HepG2 (cell line): Measurements from ENCODE around the gene AIDA. TPM values are rescaled to one million over a fixed set of nuclear protein-coding genes. Genes with fewer than 3 reads are reported as not detected.

Experiments
- ATAC-seq: fragments of 200-7000 bp; cut with Tn5 transposase; 3 replicates; pipeline ENCODE4 v1.9.1; 2020; ENCODE audit warnings: mild to moderate bottlenecking, moderate library complexity
- BruUV-seq: library from RNA; stranded (reverse); fragments of 400-500 nt; replicated peaks from 2 replicates; lab custom pipeline; 2021; lab: Mats Ljungman, UMichigan
- CTCF ChIA-PET: fragments of 300-600 bp; formaldehyde crosslinking; extraction: SDS; loops from one replicate; lab custom pipeline; 2021; ENCODE audit warnings: low total read pairs, inconsistent platforms, low intra/inter-chr PET ratio; lab: Yijun Ruan, JAX
- POLR2A ChIA-PET: fragments of 350-600 bp; sonication (Branson Sonifier 250); formaldehyde crosslinking; loops from one replicate; lab custom pipeline; 2020; ENCODE audit warnings: antibody characterized with exemption, inconsistent platforms; lab: Yijun Ruan, JAX
- DNase-seq: peaks from one replicate; pipeline ENCODE4 v3.0.0-alpha.2; 2015; ENCODE audit warnings: low spot score
- FAIRE-seq: peaks from 3 replicates; lab custom pipeline; 2011; peaks lifted over from hg19 to GRCh38; lab: Jason Lieb, UNC
- H2AFZ ChIP-seq: one replicate; pipeline ENCODE4 v1.6.1; 2011; ENCODE audit warnings: low read length, inconsistent platforms
- H3K27ac ChIP-seq: fragments of 300-600 bp; 3 replicates; pipeline ENCODE4 v1.8.0; 2011; ENCODE audit warnings: mixed run types, mild to moderate bottlenecking, mixed read lengths, low read length, inconsistent platforms; ENCODE audit not compliant: insufficient read depth; ENCODE audit errors: extremely low read length
- H3K27me3 ChIP-seq, 2 experiments: fragments of 200-600 bp in 1 of 2; 2 replicates in 1 of 2; 3 replicates in 1 of 2; pipeline versions ENCODE4 v1.6.0 to v1.8.0; 2011; ENCODE audit warnings: low read length in 2 of 2, mild to moderate bottlenecking in 2 of 2, moderate library complexity in 2 of 2, inconsistent platforms in 1 of 2; ENCODE audit not compliant: insufficient read depth in 2 of 2, control insufficient read depth in 1 of 2
- H3K36me3 ChIP-seq, 2 experiments: fragments of 200-600 bp in 1 of 2; replicated peaks in 1 of 2; 2 replicates in 1 of 2; 3 replicates in 1 of 2; pipeline versions ENCODE4 v1.5.1 to v1.8.0; 2011; ENCODE audit warnings: low read length in 2 of 2, inconsistent platforms in 1 of 2; ENCODE audit not compliant: insufficient read depth in 2 of 2, control insufficient read depth in 1 of 2
- H3K4me1 ChIP-seq: 2 replicates; pipeline ENCODE4 v1.5.1; 2012; ENCODE audit warnings: low read length, inconsistent platforms; ENCODE audit not compliant: insufficient read depth
- H3K4me2 ChIP-seq: 2 replicates; pipeline ENCODE4 v1.6.0; 2011; ENCODE audit warnings: low read depth, low read length, inconsistent platforms
- H3K4me3 ChIP-seq, 3 experiments: fragments of 200-600 bp in 1 of 3; sonication (generic), shearing (Covaris generic) in 1 of 3; replicated peaks in 1 of 3; 2 replicates each; pipeline ENCODE4 v1.5.1; 2011 to 2016; ENCODE audit warnings: low read length in 3 of 3, inconsistent platforms in 2 of 3, low read depth in 2 of 3, mild to moderate bottlenecking in 2 of 3, control low read depth in 1 of 3, mixed read lengths in 1 of 3; ENCODE audit not compliant: insufficient read depth in 1 of 3
- H3K79me2 ChIP-seq: one replicate; pipeline ENCODE4 v1.6.1; 2011; ENCODE audit warnings: low read length, inconsistent platforms; ENCODE audit not compliant: insufficient read depth
- H3K9ac ChIP-seq: 2 replicates; pipeline ENCODE4 v1.6.0; 2011; ENCODE audit warnings: mild to moderate bottlenecking, low read depth, low read length, inconsistent platforms; ENCODE audit not compliant: insufficient read depth
- H3K9me3 ChIP-seq: 2 replicates; pipeline ENCODE4 v1.5.1; 2012; ENCODE audit warnings: mild to moderate bottlenecking, low read length
- H4K20me1 ChIP-seq: 2 replicates; pipeline ENCODE4 v1.6.0; 2011; ENCODE audit warnings: inconsistent platforms, mild to moderate bottlenecking, low read length, moderate library complexity; ENCODE audit not compliant: insufficient read depth
- CC2D1A ChIP-seq: sonication (generic); formaldehyde crosslinking; IDR thresholded peaks from 2 replicates; pipeline ENCODE4 v1.8.1; 2023; ENCODE audit warnings: mild to moderate bottlenecking, missing genetic modification reagents
- DR1 ChIP-seq: sonication (generic); formaldehyde crosslinking; IDR thresholded peaks from 2 replicates; pipeline ENCODE4 v1.8.0; 2021; ENCODE audit warnings: mild to moderate bottlenecking, missing genetic modification reagents, inconsistent platforms
- ESRRA ChIP-seq: sonication (generic); formaldehyde crosslinking; IDR thresholded peaks from 2 replicates; pipeline ENCODE4 v1.5.1; 2020; ENCODE audit warnings: mild to moderate bottlenecking, low read depth, missing genetic modification reagents
- IKZF1 ChIP-seq: fragments of 450-650 bp; IDR thresholded peaks from 2 replicates; pipeline ENCODE4 v1.7.1; 2016
- MEIS2 ChIP-seq: sonication (generic); formaldehyde crosslinking; IDR thresholded peaks from 2 replicates; pipeline ENCODE4 v1.9.0; 2021; ENCODE audit warnings: mild to moderate bottlenecking, missing genetic modification reagents
- NBN ChIP-seq: fragments of 450-650 bp; conservative IDR thresholded peaks from 2 replicates; pipeline ENCODE4 v1.6.1; 2017
- POLR2AphosphoS2 ChIP-seq: IDR thresholded peaks from 2 replicates; pipeline ENCODE4 v1.6.1; 2011; ENCODE audit warnings: low read depth, low read length, improper control_type of control experiment
- ZBTB21 ChIP-seq: sonication (generic); formaldehyde crosslinking; IDR thresholded peaks from 2 replicates; pipeline ENCODE4 v1.4.0; 2020; ENCODE audit warnings: missing genetic modification reagents
- ZNF407 ChIP-seq: sonication (generic); formaldehyde crosslinking; IDR thresholded peaks from one replicate; pipeline ENCODE4 v1.5.1; 2020; ENCODE audit warnings: mild to moderate bottlenecking, missing genetic modification reagents; ENCODE audit errors: not compliant biosample characterization
- ZNF446 ChIP-seq: sonication (generic); formaldehyde crosslinking; IDR thresholded peaks from 2 replicates; pipeline ENCODE4 v1.5.0; 2020; ENCODE audit warnings: mild to moderate bottlenecking, missing genetic modification reagents
- ZNF569 ChIP-seq: sonication (generic); formaldehyde crosslinking; IDR thresholded peaks from 2 replicates; pipeline ENCODE4 v1.5.0; 2020; ENCODE audit warnings: mild to moderate bottlenecking, missing genetic modification reagents, moderate library complexity, borderline replicate concordance
- WGBS: methylation state at CpG from one replicate; pipeline ENCODE4 v1.1.6; 2017; ENCODE audit warnings: low lambda C conversion rate; 5-methylcytosine and 5-hydroxymethylcytosine counted together
- in situ Hi-C: cut with HindIII; loops from 2 replicates; pipeline ENCODE4 v1.10.0; 2017; ENCODE audit warnings: low pct_unique_long_range_greater_than_20kb; ENCODE audit not compliant: extremely low pct_ligation_motif_present
- intact Hi-C: fragments of 100-400 bp; cut with micrococcal nuclease; formaldehyde crosslinking; loops from one replicate; pipeline ENCODE4 v1.10.0; 2022; ENCODE audit not compliant: unreplicated experiment
- polyA plus RNA-seq, 8 experiments: library from polyadenylated mRNA; depleted of rRNA in 3 of 8; stranded (reverse) in 7 of 8; unstranded in 1 of 8; fragments of >200 nt; fragmentation: Illumina TruSeq in 4 of 8; extraction: Trizol in 4 of 8; gene quantifications; 2 replicates each; pipeline versions ENCODE4 v1.2.1 to v1.2.3, GENCODE V29; 2011 to 2016; ENCODE audit warnings: low read depth in 4 of 8, missing spikeins in 1 of 8, mixed read lengths in 1 of 8; ENCODE audit not compliant: insufficient read depth in 1 of 8
- total RNA-seq, 5 experiments: library from RNA; depleted of rRNA; stranded (reverse); fragments of >200 nt; fragmentation: Illumina TruSeq; extraction: Trizol; gene quantifications; 2 replicates each; pipeline ENCODE4 v1.2.3, GENCODE V29; 2016; ENCODE audit warnings: low read depth in 1 of 5

The AIDA gene
- total and polyA plus RNA-seq, 2 of the 13 experiments (the other 11 are each of a cell fraction or from before 2014, with no cell fraction given), result 17.5 to 35.4 TPM

GRCh38 chr1:222759451-222760035 lies 47.3 kb upstream of the AIDA start:
- Histone ChIP-seq H3K27ac (no peak overlapping the region), H3K36me3 (no peaks in the 10 kb centered on the region), H4K20me1 (no peaks in the 10 kb centered on the region), H2AFZ (no peak overlapping the region), H3K9ac (no peak overlapping the region), H3K9me3 (no peaks in the 10 kb centered on the region), H3K79me2 (no peaks in the 10 kb centered on the region)
- FAIRE-seq (no peak), ATAC-seq (no peak), DNase-seq (no peak)
- BruUV-seq, result no TSS peak
- intact Hi-C loops, result no loop called here
- POLR2A ChIA-PET, result no interaction called here
- TF ChIP-seq MEIS2 (CRISPR knock-in tag), result no peak
- TF ChIP-seq, all 625 proteins: peak for 0
- 26% methylated on average over 5 of the region's 5 CpGs for WGBS
- Histone ChIP-seq H3K27me3 (no peaks in the 10 kb centered on the region; a peak in 1 of 5 replicates), H3K4me2 (no peak overlapping the region), H3K4me1 (no peaks in the 10 kb centered on the region), H3K4me3 (no peak overlapping the region)
- CTCF ChIA-PET, result no interaction called here
- in situ Hi-C loops, result no loop called here

GRCh38 chr1:222757646-222758268 lies 45.5 kb upstream of the AIDA start:
- no peaks in the 10 kb centered on the region for H3K9me3 ChIP-seq
- FAIRE-seq, result no peak
- H3K36me3 ChIP-seq, result no peaks in the 10 kb centered on the region
- POLR2A ChIA-PET, result no interaction called here
- intact Hi-C loops, result no loop called here
- CTCF ChIA-PET, result no interaction called here
- no peak overlapping the region for H3K9ac ChIP-seq
- H3K4me1 ChIP-seq, result no peaks in the 10 kb centered on the region
- no peaks in the 10 kb centered on the region for H3K79me2 ChIP-seq
- H3K27ac ChIP-seq, result no peak overlapping the region
- 49% methylated on average over 10 of the region's 10 CpGs for WGBS
- in situ Hi-C loops, result no loop called here
- H3K4me3 ChIP-seq, result no peak overlapping the region
- no peak for ATAC-seq
- no peak overlapping the region for H3K4me2 ChIP-seq
- H3K27me3 ChIP-seq, result no peaks in the 10 kb centered on the region; a peak in 1 of 5 replicates
- no peak overlapping the region for H2AFZ ChIP-seq
- BruUV-seq, result no TSS peak
- H4K20me1 ChIP-seq, result no peaks in the 10 kb centered on the region
- DNase-seq, result no peak
- TF ChIP-seq CC2D1A (no peak), ZNF569 (CRISPR knock-in tag) (no peak), IKZF1 (no peak), DR1 (CRISPR knock-in tag) (no peak), ZBTB21 (CRISPR knock-in tag) (no peak), ZNF407 (CRISPR knock-in tag) (no peak), NBN (no peak), POLR2AphosphoS2 (no peak), ESRRA (CRISPR knock-in tag) (no peak), ZNF446 (CRISPR knock-in tag) (no peak)
